Stimulated activated CD8-positive, alpha-beta memory T cell treated with anti-CD3 and anti-CD28 coated beads, Interleukin-4, amount 100 ng/mL, for 4 hours (primary cell): ENCODE measurements around the gene PCIF1.
"Not testable (repeated sequence)": the region's sequence is repeated elsewhere in the genome, so short reads cannot be mapped to it uniquely, and the experiment has no call there.

Experiments used
- DNase-seq, 2 donors: peaks; one replicate each; pipeline ENCODE4 v3.0.0-alpha.2; 2020; ENCODE audit warnings: low read depth in 2 of 2, low spot score in 1 of 2

PCIF1 gene

GRCh38 chr20:45946149-45946970 lies 11.9 kb downstream of the PCIF1 start:
- DNase-seq: peak; percentile 18 to 57

- no peak for DNase-seq
These were observed 12.8 kb downstream of the PCIF1 start for GRCh38 chr20:45947110-45947866.

GRCh38 chr20:45948261-45948733 lies 13.8 kb downstream of the PCIF1 start:
- no peak for DNase-seq

- no peak for DNase-seq
These were observed 14.5 kb downstream of the PCIF1 start for GRCh38 chr20:45948742-45949541.

- no peak for DNase-seq
These were observed 15.3 kb downstream of the PCIF1 start for GRCh38 chr20:45949542-45950329.

- no peak for DNase-seq
These were observed 15.8 kb downstream of the PCIF1 start for GRCh38 chr20:45950330-45950646.

GRCh38 chr20:45951925-45952834 lies 17.7 kb downstream of the PCIF1 start:
- DNase-seq: no peak

GRCh38 chr20:45952861-45953260 lies 18.4 kb downstream of the PCIF1 start:
- no peak for DNase-seq

GRCh38 chr20:45953672-45954071 lies 19.2 kb downstream of the PCIF1 start:
- no peak for DNase-seq

GRCh38 chr20:45956326-45956725 lies 21.8 kb downstream of the PCIF1 start:
- DNase-seq: not testable (repeated sequence)

GRCh38 chr20:45957021-45957941 lies 22.8 kb downstream of the PCIF1 start:
- DNase-seq: no peak

GRCh38 chr20:45958593-45958992 lies 24.1 kb downstream of the PCIF1 start:
- DNase-seq: no peak

- DNase-seq: no peak
These were observed 24.6 kb downstream of the PCIF1 start for GRCh38 chr20:45959126-45959525.

GRCh38 chr20:45959956-45960630 lies 25.6 kb downstream of the PCIF1 start:
- DNase-seq: no peak

GRCh38 chr20:45962031-45962755 lies 27.7 kb downstream of the PCIF1 start:
- DNase-seq: no peak

GRCh38 chr20:45963059-45964005 lies 28.8 kb downstream of the PCIF1 start:
- no peak for DNase-seq
